NAMALWA (cell line): ENCODE results near the gene ZBTB18.

Experiments
- DNase-seq: peaks from one replicate; pipeline ENCODE4 v3.0.0-alpha.2; 2015; ENCODE audit warnings: low spot score

Gene ZBTB18

DNA sequence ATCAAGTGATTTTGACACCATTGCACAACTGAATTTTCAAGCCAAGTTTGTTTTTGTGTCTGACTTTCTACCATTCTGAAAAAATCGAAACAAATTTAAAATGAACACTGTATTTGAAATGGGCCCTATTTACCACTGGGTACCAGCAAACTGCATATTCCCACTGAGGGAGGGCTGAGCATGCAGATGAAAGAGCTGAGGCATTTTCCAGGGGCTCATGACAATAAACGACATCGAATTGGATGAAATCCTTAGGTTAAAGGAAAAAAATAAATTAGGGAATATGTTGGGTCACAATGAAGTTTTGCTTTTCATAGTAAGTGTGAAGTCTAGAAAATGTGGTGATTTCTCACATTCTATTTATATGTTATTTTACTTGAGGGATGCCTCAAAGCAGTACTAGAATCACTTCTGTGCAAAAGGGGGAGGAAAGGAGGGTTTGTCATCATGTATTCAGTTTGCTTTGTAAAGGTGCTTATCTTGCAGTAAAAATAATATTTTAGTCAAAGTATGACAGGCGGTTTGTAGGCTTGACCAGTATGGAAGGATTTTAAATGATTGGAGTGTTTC, 11.2 kb downstream of the ZBTB18 start:
- no peak for DNase-seq

- DNase-seq = no peak
Measured at GRCh38 chr1:244063498-244063897, 12.4 kb downstream of the ZBTB18 start.

DNA sequence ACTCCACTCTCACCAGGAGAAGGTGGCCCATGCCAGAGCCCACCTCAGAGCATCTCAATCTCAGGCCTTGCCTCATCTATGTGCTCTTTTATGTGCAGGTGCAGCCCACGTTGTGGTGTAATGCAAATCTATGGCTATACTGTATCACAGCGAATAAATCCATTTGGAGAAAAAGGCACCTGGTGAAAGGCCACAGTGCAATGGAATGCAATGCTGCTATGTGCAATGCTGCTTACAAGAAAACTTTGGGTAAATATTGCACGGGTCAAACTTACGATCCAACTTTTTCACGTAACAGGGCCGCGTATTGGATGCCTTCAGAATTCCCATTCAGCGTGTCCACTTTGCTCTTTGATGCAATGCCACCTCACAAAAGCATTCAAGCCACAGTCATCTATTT, 13.5 kb downstream of the ZBTB18 start:
- no peak for DNase-seq

GRCh38 chr1:244065063-244065793, 14.1 kb downstream of the ZBTB18 start:
- DNase-seq = no peak

DNA sequence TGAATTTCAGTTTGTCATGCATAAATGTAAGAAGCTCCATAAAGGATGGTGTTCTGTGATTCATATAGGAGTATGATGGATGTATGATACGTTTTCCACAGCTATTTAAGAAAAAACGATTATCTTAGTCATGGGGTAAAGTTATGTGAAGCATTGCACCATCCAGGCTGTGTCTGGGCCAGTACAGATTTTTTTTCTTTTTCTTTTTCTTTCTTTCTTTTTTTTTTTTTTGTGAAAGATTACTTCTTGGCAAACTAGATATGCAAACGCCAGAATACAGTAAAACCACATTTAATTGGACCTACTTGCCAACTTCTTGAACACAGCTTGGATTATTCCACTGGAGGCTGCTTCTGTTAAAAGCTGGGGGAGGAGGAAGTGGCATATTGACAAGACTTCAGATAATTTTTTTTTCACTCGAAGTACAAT, 14.9 kb downstream of the ZBTB18 start:
- no peak for DNase-seq

DNA sequence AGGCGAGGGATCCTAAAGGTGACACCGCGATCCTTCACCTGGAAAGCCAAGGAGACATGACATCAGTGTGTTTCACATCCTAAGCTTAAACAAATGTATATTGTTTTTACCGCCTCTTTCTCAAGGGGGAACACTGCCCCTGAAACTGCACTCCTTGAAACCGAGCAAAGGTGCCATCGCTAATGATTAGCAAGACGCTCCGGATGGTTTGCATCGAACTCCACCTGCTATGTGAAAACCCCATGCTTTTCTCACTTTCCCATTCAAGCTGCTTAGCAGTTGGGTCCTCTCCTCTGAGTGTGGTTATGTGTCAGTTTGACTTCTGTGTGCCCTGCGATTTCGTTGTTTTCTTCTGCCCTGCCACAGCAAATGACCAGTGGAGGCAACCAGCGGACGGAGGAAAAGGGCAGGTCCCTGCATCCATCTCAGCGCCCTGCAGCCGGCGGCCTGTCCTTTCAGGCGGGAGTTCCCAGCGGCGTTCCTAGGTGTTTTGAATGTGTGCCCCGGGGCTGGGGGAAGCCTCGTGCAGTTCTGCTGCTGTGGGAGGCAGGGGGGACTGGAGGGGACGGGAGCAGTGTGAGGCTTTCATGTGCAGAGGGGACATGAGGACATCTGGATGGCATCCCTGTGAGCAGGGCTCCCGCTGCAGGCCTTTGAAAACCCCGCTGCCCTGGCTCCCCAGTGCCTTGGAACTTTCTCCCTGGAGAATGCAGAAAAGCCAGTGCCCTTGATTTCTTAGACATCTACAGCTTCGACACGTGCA, 16.1 kb downstream of the ZBTB18 start:
- no peak for DNase-seq

DNA sequence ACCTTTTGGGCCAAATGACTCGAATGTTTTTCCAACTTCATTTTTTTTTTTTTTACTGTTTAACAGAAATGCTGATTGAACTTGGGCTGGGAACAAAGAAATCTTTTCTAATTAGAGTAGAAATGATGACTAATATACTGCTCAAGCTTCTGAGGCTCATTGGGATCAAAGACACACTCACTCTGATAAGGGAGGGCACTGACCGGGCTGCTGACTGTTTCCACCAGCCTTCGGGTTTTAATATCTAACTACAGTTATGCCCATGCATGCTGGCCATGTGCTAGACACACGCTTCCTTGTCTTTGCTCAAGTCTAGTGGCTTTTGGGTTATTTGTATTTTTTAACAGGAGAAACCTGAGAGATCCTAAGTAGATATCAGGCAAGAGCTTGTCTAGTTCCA, 16.8 kb downstream of the ZBTB18 start:
- no peak for DNase-seq

- no peak for DNase-seq
Measured at GRCh38 chr1:244068567-244068966, 17.5 kb downstream of the ZBTB18 start.

GRCh38 chr1:244069326-244069898, 18.3 kb downstream of the ZBTB18 start:
- DNase-seq = no peak

GRCh38 chr1:244074559-244075171, 23.6 kb downstream of the ZBTB18 start:
- peak; percentile 28 for DNase-seq

GRCh38 chr1:244075247-244075722, 24.2 kb downstream of the ZBTB18 start:
- peak; percentile 42 for DNase-seq

- no peak for DNase-seq
Measured at GRCh38 chr1:244076740-244077139, 25.7 kb downstream of the ZBTB18 start.

GRCh38 chr1:244077473-244078220, 26.6 kb downstream of the ZBTB18 start:
- no peak for DNase-seq

GRCh38 chr1:244080343-244080929, 29.4 kb downstream of the ZBTB18 start:
- DNase-seq = no peak

DNA sequence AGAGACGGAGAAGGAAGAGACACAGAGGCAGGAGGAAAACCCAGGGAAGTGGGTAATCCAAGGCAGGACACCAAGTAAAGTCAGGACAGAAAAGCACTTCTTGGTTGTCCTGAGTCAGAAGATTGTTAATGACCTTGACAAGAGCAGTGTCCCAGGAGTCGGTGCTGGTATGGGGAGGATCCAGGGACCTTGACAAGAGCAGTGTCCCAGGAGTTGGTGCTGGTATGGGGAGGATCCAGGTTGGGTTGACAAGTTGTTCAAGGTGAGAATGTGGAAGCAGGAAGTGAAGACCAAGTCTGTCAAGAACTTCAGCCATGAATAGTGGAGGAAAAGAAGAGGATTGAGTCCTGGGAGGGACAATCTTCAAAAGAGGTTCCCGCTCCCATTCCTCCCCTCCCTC, 31.9 kb downstream of the ZBTB18 start:
- no peak for DNase-seq

DNA sequence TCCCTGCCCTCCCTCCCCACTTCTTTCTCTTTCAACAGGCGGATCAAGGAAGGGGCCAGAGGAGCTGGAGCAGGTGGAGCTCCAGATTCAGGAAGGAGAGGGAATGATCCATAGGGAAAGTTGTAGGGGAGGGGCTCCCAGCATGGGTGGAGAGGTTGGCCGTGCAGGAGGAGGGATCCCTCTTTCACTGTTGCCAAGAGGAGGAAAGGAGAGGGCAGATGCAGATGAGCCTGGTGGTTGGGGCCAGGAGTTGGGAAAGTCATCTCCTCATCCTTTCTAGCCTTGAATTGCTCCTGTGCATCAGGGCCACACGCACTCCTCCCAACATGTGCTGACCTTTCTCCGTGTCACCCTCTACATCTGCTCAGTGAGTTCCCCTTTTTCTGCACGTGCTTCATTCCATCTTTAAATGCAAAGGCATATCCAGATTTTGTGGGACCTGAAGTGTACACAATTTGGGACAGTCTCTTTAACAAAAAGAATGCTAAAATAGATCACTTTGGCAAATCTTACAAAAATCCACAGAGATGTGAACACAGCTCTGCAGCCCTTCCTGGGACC, 32.4 kb downstream of the ZBTB18 start:
- no peak for DNase-seq

- no peak for DNase-seq
Measured at GRCh38 chr1:244084763-244085162, 33.7 kb downstream of the ZBTB18 start.

DNA sequence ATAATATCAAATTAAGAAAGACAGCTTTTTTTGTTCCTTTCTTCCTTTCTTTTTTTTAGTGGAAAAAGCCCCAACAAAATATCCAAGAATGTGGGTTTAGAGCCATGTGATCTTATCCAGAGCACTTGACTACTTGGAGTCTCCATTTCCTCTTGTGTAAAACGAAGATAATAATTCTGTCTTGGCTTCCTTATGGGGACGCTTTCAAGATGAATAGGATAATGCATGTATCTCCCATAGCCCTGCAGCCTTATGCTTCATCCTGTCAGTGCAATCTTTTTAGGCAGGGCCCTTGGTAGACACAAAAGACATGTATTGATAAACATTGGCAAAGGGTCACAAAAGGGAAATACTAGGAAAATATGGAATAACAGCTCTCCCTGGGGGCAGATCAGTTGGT, 34.8 kb downstream of the ZBTB18 start:
- no peak for DNase-seq

GRCh38 chr1:244087021-244087560, 36.0 kb downstream of the ZBTB18 start:
- no peak for DNase-seq

- no peak for DNase-seq
Measured at GRCh38 chr1:244087611-244088010, 36.5 kb downstream of the ZBTB18 start.

- DNase-seq = no peak
Measured at GRCh38 chr1:244088161-244088560, 37.1 kb downstream of the ZBTB18 start.
